ENCODE results near the gene BSN. TPM values are rescaled to one million over a fixed set of nuclear protein-coding genes. Genes with fewer than 3 reads are reported as not detected.

BSN gene
- total RNA-seq, 4 donors from 2014 or later, result 0.37 to 0.81 (median 0.73) TPM

DNA sequence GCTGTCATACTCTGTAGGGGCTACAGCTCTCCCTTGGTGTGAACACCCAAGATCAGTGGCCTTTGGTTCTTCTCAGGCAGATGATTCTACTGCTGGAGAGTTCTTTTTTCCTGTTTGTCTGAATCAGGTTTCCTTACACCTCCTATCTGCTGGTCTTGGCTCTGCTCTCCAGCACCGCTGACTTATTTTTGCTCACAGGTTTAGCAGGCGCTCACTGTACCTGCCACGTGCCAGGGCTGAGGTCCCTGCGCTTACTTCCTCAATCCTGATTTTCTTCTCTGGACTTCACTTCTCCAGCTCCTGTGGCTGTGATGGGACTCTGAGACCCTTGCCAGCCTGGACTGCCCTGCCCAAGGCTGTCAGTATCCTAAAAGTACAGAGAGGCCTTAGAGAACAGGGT, 9.5 kb downstream of the BSN start:
- Histone ChIP-seq H3K36me3 (no peaks in the 10 kb centered on the region), H3K27ac (no peak overlapping the region), H3K27me3 (no peaks in the 10 kb centered on the region), H3K4me1 (no peaks in the 10 kb centered on the region), H3K9me3 (no peaks in the 10 kb centered on the region), H3K4me3 (no peak overlapping the region)
- no peak for ATAC-seq
- 81 to 100% methylated on average over 1 to 3 of the region's 4 CpGs for WGBS, 2 donors (ENCODE audit: low coverage in 1 of 2)
- TF ChIP-seq, protein P1, sequence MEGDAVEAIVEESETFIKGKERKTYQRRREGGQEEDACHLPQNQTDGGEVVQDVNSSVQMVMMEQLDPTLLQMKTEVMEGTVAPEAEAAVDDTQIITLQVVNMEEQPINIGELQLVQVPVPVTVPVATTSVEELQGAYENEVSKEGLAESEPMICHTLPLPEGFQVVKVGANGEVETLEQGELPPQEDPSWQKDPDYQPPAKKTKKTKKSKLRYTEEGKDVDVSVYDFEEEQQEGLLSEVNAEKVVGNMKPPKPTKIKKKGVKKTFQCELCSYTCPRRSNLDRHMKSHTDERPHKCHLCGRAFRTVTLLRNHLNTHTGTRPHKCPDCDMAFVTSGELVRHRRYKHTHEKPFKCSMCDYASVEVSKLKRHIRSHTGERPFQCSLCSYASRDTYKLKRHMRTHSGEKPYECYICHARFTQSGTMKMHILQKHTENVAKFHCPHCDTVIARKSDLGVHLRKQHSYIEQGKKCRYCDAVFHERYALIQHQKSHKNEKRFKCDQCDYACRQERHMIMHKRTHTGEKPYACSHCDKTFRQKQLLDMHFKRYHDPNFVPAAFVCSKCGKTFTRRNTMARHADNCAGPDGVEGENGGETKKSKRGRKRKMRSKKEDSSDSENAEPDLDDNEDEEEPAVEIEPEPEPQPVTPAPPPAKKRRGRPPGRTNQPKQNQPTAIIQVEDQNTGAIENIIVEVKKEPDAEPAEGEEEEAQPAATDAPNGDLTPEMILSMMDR (IDR thresholded peaks at IDR 0.05), result no peak
- no peak for TF ChIP-seq POLR2A (IDR thresholded peaks at IDR 0.05)
- no peak for TF ChIP-seq EP300 (IDR thresholded peaks at IDR 0.05)

DNA sequence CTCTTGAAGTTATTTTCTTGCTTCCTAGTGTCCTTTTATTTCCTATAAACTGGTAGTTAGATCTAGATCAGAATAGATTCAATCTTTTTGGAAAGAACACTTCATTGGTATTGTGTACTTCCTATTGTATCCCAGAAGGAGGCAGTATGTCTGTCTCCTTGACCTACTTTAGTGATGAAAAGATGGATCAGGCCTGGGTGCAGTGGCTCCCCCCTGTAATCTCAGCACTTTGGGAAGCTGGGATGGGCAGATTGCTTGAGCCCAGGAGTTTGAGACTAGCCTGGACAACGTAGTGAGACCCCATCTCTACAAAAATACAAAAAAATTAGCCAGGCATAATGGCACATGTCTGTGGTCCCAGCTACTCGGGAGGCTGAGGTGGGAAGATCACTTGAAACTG, 12.0 kb downstream of the BSN start:
- Histone ChIP-seq H3K27me3 (no peaks in the 10 kb centered on the region), H3K36me3 (no peaks in the 10 kb centered on the region), H3K27ac (no peak overlapping the region), H3K4me1 (no peaks in the 10 kb centered on the region), H3K4me3 (no peak overlapping the region), H3K9me3 (no peaks in the 10 kb centered on the region)
- ATAC-seq, result no peak
- TF ChIP-seq EP300 (IDR thresholded peaks at IDR 0.05) (no peak), POLR2AphosphoS5 (IDR thresholded peaks at IDR 0.05) (no peak), POLR2A (IDR thresholded peaks at IDR 0.05) (no peak)
- TF ChIP-seq, protein P1 (IDR thresholded peaks at IDR 0.05), result no peak
- WGBS, 2 donors (ENCODE audit: low coverage in 1 of 2), result 64 to 80% methylated on average over 1 to 2 of the region's 2 CpGs

DNA sequence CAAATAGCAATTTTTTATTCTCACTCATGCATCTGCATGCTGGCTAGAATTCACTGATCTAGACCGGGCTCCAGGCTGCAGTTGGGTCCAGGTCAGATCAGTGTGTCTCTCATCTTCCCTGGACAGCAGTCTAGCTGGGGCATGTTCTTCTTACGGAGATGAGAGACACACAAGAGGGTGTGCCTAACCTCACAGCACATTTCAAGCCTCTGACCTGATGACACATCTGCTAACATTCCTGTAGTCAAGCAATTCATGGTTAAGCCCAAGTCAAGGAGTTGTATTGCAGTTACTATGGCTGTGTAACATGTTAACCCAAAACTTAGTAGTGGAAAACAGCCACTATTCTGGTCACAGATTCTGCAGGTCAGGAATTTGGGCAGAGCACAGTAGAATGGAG, 13.1 kb downstream of the BSN start:
- Histone ChIP-seq H3K4me3 (no peak overlapping the region), H3K9me3 (no peaks in the 10 kb centered on the region), H3K27ac (no peak overlapping the region), H3K36me3 (no peaks in the 10 kb centered on the region), H3K4me1 (no peaks in the 10 kb centered on the region), H3K27me3 (no peaks in the 10 kb centered on the region)
- ATAC-seq, result no peak
- WGBS, 2 donors (ENCODE audit: low coverage in 1 of 2), result 30 to 40% methylated on average over 2 of the region's 2 CpGs
- TF ChIP-seq, protein P1 (IDR thresholded peaks at IDR 0.05), result no peak
- no peak for TF ChIP-seq POLR2AphosphoS5 (IDR thresholded peaks at IDR 0.05)
- TF ChIP-seq EP300 (IDR thresholded peaks at IDR 0.05), result no peak
- TF ChIP-seq POLR2A (IDR thresholded peaks at IDR 0.05), result no peak

DNA sequence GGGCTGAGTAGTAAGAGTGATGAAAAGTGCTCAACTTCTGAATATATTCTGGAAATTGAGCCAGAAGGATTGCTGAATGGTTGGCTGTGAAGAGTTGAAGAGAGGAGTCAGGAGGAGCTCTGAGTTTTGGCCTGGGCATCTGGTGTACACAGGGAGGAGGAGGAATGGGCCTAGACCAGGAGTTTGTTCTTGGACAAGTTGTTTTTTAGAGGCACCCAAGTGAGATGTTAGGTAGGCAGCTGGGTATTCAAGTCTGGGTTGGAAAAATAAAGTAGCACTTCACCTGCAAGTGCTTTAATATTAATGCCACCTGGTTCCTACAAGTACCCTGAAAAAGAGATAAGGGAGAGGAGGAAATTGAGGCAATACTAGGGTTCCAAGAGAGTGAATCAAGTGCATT, 14.7 kb downstream of the BSN start:
- no peak for ATAC-seq
- Histone ChIP-seq H3K27ac (no peak overlapping the region), H3K4me3 (no peak overlapping the region), H3K27me3 (no peaks in the 10 kb centered on the region), H3K36me3 (no peaks in the 10 kb centered on the region), H3K9me3 (no peaks in the 10 kb centered on the region), H3K4me1 (no peaks in the 10 kb centered on the region)
- TF ChIP-seq, protein P1 (IDR thresholded peaks at IDR 0.05), result no peak
- TF ChIP-seq EP300 (IDR thresholded peaks at IDR 0.05), result no peak
- TF ChIP-seq POLR2AphosphoS5 (IDR thresholded peaks at IDR 0.05), result no peak
- TF ChIP-seq POLR2A (IDR thresholded peaks at IDR 0.05), result no peak

DNA sequence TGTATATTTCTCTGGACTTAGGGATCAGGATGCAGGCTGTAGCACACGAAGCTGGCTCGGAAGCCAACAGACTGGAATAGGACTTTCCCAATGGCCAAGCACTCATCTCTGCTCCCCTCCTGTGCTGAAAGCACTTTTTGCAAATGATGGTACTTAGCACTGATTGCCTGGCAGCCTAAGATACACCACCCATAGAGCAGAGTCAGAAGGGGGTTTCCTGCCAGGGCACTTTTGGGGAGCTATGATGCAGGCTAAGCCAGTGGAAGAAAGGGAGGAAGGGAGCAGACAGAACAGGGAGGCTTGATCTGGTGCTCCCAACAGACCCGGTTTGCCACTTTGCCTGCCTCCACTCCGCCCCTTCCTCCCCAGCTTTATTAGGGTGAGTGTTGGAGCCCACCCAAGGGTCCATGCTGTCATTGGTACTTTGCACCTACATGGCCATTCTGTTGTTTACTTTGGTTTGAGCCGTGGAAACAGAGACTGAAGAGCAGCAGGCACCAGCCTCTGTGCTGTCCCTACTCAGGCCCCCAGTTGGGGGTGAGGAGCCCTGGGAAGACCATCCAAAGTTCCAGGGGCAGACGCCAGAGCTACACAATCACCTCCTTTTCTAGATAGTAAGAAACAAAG, 15.9 kb downstream of the BSN start:
- Histone ChIP-seq H3K4me1 (no peaks in the 10 kb centered on the region), H3K27ac (no peak overlapping the region), H3K9me3 (no peaks in the 10 kb centered on the region), H3K27me3 (no peaks in the 10 kb centered on the region), H3K36me3 (no peaks in the 10 kb centered on the region), H3K4me3 (no peak overlapping the region)
- ATAC-seq, result no peak
- WGBS, 2 donors (ENCODE audit: low coverage in 1 of 2), result 46 to 58% methylated on average over 2 of the region's 6 CpGs
- TF ChIP-seq POLR2AphosphoS5 (IDR thresholded peaks at IDR 0.05) (no peak), EP300 (IDR thresholded peaks at IDR 0.05) (no peak), POLR2A (IDR thresholded peaks at IDR 0.05) (no peak)
- TF ChIP-seq, protein P1 (IDR thresholded peaks at IDR 0.05), result no peak

Data from gastroesophageal sphincter (tissue), 4 donors.